HG02610 (cell line): ENCODE measurements around the gene COL25A1.
"Not testable (repeated sequence)": the region's sequence is repeated elsewhere in the genome, so short reads cannot be mapped to it uniquely, and the experiment has no call there.

Experiments
- ATAC-seq: cut with Tn5 transposase; IDR thresholded peaks from one replicate; pipeline ENCODE4 v1.9.1; 2021; ENCODE audit warnings: mild to moderate bottlenecking, moderate library complexity; ENCODE audit not compliant: unreplicated experiment

Gene COL25A1

GRCh38 chr4:109020861-109021260 is 281.6 kb downstream of the COL25A1 start:
- ATAC-seq, result no peak

- ATAC-seq, result no peak
Observed at GRCh38 chr4:109016200-109016599, 286.3 kb downstream of the COL25A1 start.

GRCh38 chr4:109015413-109015810 is 287.0 kb downstream of the COL25A1 start:
- no peak for ATAC-seq

GRCh38 chr4:109014593-109015412 is 287.7 kb downstream of the COL25A1 start:
- ATAC-seq, result no peak

- no peak for ATAC-seq
Observed at GRCh38 chr4:109012286-109012880, 290.1 kb downstream of the COL25A1 start.

- ATAC-seq, result no peak
Observed at GRCh38 chr4:109011241-109012026, 291.0 kb downstream of the COL25A1 start.

GRCh38 chr4:109010521-109010920 is 291.9 kb downstream of the COL25A1 start:
- no peak for ATAC-seq

GRCh38 chr4:109009909-109010308 is 292.5 kb downstream of the COL25A1 start:
- ATAC-seq, result no peak

- no peak for ATAC-seq
Observed at GRCh38 chr4:109007976-109008375, 294.5 kb downstream of the COL25A1 start.

GRCh38 chr4:109005523-109005922 is 296.9 kb downstream of the COL25A1 start:
- no peak for ATAC-seq

- no peak for ATAC-seq
Observed at GRCh38 chr4:109004418-109004817, 298.0 kb downstream of the COL25A1 start.

GRCh38 chr4:109003964-109004363 is 298.5 kb downstream of the COL25A1 start:
- no peak for ATAC-seq

GRCh38 chr4:108991551-108992328 is 310.7 kb downstream of the COL25A1 start:
- no peak for ATAC-seq

GRCh38 chr4:108988464-108989195 is 313.8 kb downstream of the COL25A1 start:
- ATAC-seq, result peak; percentile 43

GRCh38 chr4:108984495-108984894 is 318.0 kb downstream of the COL25A1 start:
- not testable (repeated sequence) for ATAC-seq

- ATAC-seq, result no peak
Observed at GRCh38 chr4:108982402-108983185, 319.9 kb downstream of the COL25A1 start.

- no peak for ATAC-seq
Observed at GRCh38 chr4:108980455-108981239, 321.8 kb downstream of the COL25A1 start.

GRCh38 chr4:108979759-108980158 is 322.7 kb downstream of the COL25A1 start:
- ATAC-seq, result no peak

GRCh38 chr4:108978066-108978465 is 324.4 kb downstream of the COL25A1 start:
- ATAC-seq, result no peak
